Measurements from ENCODE around the gene ETS1. TPM values are rescaled to one million over a fixed set of nuclear protein-coding genes. Genes with fewer than 3 reads are reported as not detected.

The ETS1 gene
- total RNA-seq, 4 donors from 2014 or later = 23.6 to 56.7 (median 29.2) TPM

DNA sequence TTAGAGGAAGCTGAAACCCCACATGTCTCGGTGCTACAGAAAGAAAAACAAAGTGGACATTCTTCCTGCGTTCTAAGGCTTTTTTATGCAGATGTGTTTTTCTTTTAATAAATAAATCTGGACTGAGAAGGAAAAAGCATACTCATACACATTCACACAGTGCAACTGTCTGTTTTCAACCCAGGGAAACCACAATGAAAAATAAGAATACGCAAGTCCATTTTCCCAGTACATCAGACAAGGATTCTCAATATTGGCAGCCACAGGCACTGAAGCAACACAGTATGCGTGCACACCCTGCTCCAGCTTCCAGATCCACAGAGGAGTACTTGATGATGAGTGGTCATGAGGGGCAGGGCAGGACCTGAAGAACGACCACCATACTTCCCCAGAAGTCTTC is 86.9 kb downstream of the ETS1 start:
- H3K4me3 ChIP-seq = no peak overlapping the region
- TF ChIP-seq CTCF (IDR thresholded peaks at IDR 0.05) (no peak), EP300 (IDR thresholded peaks at IDR 0.05; ENCODE audit: low read depth) (no peak), POLR2A (IDR thresholded peaks at IDR 0.05) (no peak), POLR2AphosphoS5 (IDR thresholded peaks at IDR 0.05) (no peak)
- DNase-seq = no peak
- in situ Hi-C loops (cut with MboI; ENCODE audit: low pct_ligation_motif_present in 1 of 4, low pct_unique_long_range_greater_than_20kb in 1 of 4, low sequenced_read_pairs in 3 of 4) = loop anchor here in 1 of 4 donors (25.0 kb wide), 1 partner anchor 213 kb away; no protein-coding TSS in a partner anchor
- no peaks in the 10 kb centered on the region for H3K27me3 ChIP-seq
- no peaks in the 10 kb centered on the region for H3K36me3 ChIP-seq
- intact Hi-C loops (cut with DNase I; ENCODE audit: low total_unique reads) = no loop called here
- H3K4me1 ChIP-seq = peaks cover 32 to 99% (median 72%) of the 10 kb centered on the region in 4 donors
- peak overlapping the region; percentile 91 to 94 (median 92) for H3K27ac ChIP-seq
- 67 to 80% methylated on average over 3 to 5 of the region's 5 CpGs for WGBS, 2 donors (ENCODE audit: low coverage in 1 of 2)
- no peaks in the 10 kb centered on the region for H3K9me3 ChIP-seq

DNA sequence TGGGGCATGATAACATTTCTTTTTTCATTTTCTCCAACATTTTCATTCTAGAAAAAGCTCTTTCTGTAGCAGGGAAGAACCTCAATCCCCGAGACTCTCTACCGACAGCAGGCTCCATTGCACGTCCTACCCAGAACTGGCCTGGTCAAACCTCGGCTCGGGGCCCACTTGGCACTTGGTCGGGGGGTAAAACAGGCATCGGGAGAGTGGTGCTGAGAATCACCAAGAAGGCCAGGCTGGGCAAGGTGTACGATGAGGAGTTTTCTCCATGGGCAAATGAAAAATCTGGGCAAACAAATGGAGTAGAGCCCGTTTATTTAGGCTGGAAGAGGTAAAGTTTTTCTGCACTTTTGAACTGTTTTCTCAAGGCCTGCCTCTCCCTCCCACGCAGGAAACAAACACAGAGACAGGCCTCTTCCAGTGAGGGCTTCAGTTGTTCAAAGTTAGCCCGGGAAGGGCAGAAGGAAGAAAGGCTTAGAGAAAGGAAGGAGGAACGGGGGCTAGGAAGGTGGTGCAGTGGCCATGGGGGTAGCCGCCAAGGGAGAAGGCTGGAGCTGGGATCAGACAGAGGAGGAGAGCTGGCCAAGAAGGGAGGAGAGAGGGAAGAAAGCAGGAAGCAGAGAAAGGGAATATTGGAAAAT is 87.6 kb downstream of the ETS1 start:
- Histone ChIP-seq H3K9me3 (no peaks in the 10 kb centered on the region), H3K27ac (peak overlapping the region; percentile 91 to 94 (median 92)), H3K27me3 (no peaks in the 10 kb centered on the region), H3K4me3 (peak overlapping the region in 1 of 4 donors; percentile 10), H3K4me1 (peaks cover 32 to 99% (median 67%) of the 10 kb centered on the region in 4 donors), H3K36me3 (no peaks in the 10 kb centered on the region)
- TF ChIP-seq EP300 (IDR thresholded peaks at IDR 0.05; ENCODE audit: low read depth) = no peak
- TF ChIP-seq CTCF (IDR thresholded peaks at IDR 0.05) = no peak
- TF ChIP-seq POLR2AphosphoS5 (IDR thresholded peaks at IDR 0.05) = no peak
- no peak for TF ChIP-seq POLR2A (IDR thresholded peaks at IDR 0.05)
- in situ Hi-C loops (cut with MboI; ENCODE audit: low pct_ligation_motif_present in 1 of 4, low pct_unique_long_range_greater_than_20kb in 1 of 4, low sequenced_read_pairs in 3 of 4) = loop anchor here in 1 of 4 donors (25.0 kb wide), 1 partner anchor 212 kb away; no protein-coding TSS in a partner anchor
- 58 to 59% methylated on average over 12 to 13 of the region's 13 CpGs for WGBS, 2 donors (ENCODE audit: low coverage in 1 of 2)
- intact Hi-C loops (cut with DNase I; ENCODE audit: low total_unique reads) = no loop called here
- no peak for DNase-seq

GRCh38 chr11:128498721-128499245 is 88.6 kb downstream of the ETS1 start:
- TF ChIP-seq POLR2A (IDR thresholded peaks at IDR 0.05) = no peak
- no peak for TF ChIP-seq POLR2AphosphoS5 (IDR thresholded peaks at IDR 0.05)
- TF ChIP-seq CTCF (IDR thresholded peaks at IDR 0.05) = no peak
- TF ChIP-seq EP300 (IDR thresholded peaks at IDR 0.05; ENCODE audit: low read depth) = no peak
- in situ Hi-C loops (cut with MboI; ENCODE audit: low pct_ligation_motif_present in 1 of 4, low pct_unique_long_range_greater_than_20kb in 1 of 4, low sequenced_read_pairs in 3 of 4) (no loop called here), intact Hi-C loops (cut with DNase I; ENCODE audit: low total_unique reads) (no loop called here)
- Histone ChIP-seq H3K27me3 (no peaks in the 10 kb centered on the region), H3K36me3 (no peaks in the 10 kb centered on the region), H3K9me3 (no peaks in the 10 kb centered on the region), H3K27ac (peak overlapping the region; percentile 91 to 94 (median 92)), H3K4me1 (peaks cover 27 to 97% (median 58%) of the 10 kb centered on the region in 4 donors), H3K4me3 (no peak overlapping the region)
- WGBS, 2 donors (ENCODE audit: low coverage in 1 of 2) = 69 to 76% methylated on average over 2 of the region's 2 CpGs
- DNase-seq = no peak

DNA sequence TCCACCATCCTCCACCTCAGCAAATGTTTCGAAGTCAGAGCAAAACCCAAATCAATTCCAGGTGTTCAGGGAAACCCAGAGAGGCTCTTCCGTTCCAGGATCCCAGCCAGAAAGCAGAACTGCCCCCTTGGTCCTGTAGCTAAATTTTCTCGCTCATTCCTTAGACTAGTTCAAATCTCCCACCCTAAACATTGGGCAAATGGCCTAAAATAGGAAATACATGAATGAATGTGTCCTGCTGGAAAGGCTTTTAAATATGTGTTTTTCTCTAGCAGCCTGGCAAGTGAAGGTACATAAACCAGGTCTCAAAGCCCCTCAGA is 89.6 kb downstream of the ETS1 start:
- DNase-seq = no peak
- H3K9me3 ChIP-seq = no peaks in the 10 kb centered on the region
- intact Hi-C loops (cut with DNase I; ENCODE audit: low total_unique reads) (no loop called here), in situ Hi-C loops (cut with MboI; ENCODE audit: low pct_ligation_motif_present in 1 of 4, low pct_unique_long_range_greater_than_20kb in 1 of 4, low sequenced_read_pairs in 3 of 4) (no loop called here)
- H3K4me1 ChIP-seq = peaks cover 23 to 94% (median 53%) of the 10 kb centered on the region in 4 donors
- peak overlapping the region; percentile 75 to 94 (median 92) for H3K27ac ChIP-seq
- H3K36me3 ChIP-seq = no peaks in the 10 kb centered on the region
- H3K4me3 ChIP-seq = peak overlapping the region in 1 of 4 donors; percentile 20
- H3K27me3 ChIP-seq = no peaks in the 10 kb centered on the region
- no peak for TF ChIP-seq EP300 (IDR thresholded peaks at IDR 0.05; ENCODE audit: low read depth)
- no peak for TF ChIP-seq CTCF (IDR thresholded peaks at IDR 0.05)
- no peak for TF ChIP-seq POLR2AphosphoS5 (IDR thresholded peaks at IDR 0.05)
- TF ChIP-seq POLR2A (IDR thresholded peaks at IDR 0.05) = no peak
- 58 to 78% methylated on average over 3 of the region's 3 CpGs for WGBS, 2 donors (ENCODE audit: low coverage in 1 of 2)

Data from transverse colon (tissue), 4 donors.